ENCODE results near the gene FCGR3B.
"Not testable (repeated sequence)": the region's sequence is repeated elsewhere in the genome, so short reads cannot be mapped to it uniquely, and the experiment has no call there.

FCGR3B gene

DNA sequence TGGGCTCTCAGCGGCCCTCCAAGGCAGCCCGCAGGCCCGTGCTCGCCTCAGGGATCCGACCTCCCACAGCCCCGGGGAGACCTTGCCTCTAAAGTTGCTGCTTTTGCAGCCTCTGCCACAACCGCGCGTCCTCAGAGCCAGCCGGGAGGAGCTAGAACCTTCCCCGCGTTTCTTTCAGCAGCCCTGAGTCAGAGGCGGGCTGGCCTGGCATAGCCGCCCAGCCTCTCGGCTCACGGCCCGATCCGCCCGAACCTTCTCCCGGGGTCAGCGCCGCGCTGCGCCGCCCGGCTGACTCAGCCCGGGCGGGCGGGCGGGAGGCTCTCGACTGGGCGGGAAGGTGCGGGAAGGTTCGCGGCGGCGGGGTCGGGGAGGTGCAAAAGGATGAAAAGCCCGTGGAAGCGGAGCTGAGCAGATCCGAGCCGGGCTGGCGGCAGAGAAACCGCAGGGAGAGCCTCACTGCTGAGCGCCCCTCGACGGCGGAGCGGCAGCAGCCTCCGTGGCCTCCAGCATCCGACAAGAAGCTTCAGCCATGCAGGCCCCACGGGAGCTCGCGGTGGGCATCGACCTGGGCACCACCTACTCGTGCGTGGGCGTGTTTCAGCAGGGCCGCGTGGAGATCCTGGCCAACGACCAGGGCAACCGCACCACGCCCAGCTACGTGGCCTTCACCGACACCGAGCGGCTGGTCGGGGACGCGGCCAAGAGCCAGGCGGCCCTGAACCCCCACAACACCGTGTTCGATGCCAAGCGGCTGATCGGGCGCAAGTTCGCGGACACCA, 25.0 kb downstream of the FCGR3B start:
- not testable (repeated sequence) for DNase-seq (ENCODE audit: low read depth in 2 of 2)

DNA sequence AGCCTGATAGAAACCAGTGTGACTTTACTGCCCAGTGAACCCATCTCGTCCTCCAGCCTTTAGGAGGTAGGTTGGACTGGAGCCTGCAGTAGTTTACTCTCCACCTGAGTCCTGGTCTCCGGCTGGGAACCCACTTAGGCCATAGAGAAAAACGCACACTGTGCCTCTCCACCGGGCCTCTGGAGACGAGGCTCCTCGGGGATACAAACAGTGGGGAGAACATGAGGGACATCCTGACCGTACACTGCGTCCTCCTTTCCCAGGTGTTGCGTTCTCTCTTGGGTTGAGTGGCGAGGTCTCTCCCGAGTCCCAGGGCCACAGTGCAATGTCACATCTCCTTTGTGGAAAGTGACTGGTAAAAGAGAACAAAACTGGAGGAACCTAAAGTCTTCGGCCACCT, 26.0 kb downstream of the FCGR3B start:
- not testable (repeated sequence) for DNase-seq (ENCODE audit: low read depth in 2 of 2)

DNA sequence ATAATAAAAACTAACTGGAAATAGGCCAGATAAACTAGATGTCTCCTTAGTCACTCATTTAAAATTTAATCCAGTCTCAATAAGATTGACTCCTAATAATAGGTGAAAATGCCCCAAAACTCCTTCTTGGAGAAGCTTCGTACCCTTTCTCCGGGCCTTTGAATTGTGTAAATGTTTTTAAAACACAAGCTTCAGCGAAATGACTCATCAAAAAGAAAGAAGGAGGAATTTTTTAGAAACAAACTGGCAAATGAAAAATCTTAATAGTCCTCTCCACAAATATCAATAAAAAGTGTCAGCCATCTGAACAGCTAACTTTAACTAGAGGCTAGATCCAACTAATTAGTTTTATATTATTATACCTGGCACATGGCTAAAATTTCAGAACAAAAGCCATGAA, 33.9 kb downstream of the FCGR3B start:
- DNase-seq (ENCODE audit: low read depth in 2 of 2), result not testable (repeated sequence)

DNA sequence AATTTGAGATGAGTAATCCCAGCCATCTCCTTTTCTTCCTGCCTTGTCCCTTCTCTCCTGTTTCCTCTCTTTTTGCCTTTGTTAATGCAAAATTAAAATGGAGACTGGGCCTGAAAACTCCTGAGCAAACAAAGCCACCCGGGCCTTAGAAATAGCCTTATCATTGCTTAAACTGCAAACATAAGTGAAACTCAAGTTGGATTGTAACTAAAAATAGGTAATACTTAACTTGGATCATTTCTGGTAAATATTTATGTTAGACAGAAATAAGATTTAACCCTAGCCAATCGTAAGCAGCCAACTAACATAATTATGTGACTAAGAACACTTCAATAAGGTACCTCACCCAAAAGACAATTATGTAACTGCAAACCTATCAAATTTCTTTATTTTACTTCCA, 35.4 kb downstream of the FCGR3B start:
- DNase-seq (ENCODE audit: low read depth in 2 of 2), result not testable (repeated sequence)

DNA sequence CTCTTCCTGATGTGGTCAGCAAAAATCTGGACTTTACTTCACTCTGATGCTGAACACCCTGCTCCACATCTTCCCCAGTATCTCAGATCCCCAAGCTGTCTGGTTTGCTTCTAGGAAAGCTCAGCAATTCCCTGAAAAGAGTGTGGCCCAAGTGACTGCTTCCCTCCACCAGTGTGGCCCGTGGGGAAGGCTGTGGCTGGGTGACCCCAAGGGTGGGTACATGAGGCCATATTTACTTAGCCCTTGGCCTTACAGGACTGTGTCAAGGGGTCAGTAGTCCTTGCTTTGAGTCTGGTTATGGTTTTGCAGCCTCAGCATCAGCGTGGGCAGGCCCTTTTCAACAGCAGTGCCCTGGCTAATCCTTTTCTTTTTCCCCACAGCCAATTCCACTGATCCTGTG, 35.8 kb downstream of the FCGR3B start:
- DNase-seq (ENCODE audit: low read depth in 2 of 2), result not testable (repeated sequence)

DNA sequence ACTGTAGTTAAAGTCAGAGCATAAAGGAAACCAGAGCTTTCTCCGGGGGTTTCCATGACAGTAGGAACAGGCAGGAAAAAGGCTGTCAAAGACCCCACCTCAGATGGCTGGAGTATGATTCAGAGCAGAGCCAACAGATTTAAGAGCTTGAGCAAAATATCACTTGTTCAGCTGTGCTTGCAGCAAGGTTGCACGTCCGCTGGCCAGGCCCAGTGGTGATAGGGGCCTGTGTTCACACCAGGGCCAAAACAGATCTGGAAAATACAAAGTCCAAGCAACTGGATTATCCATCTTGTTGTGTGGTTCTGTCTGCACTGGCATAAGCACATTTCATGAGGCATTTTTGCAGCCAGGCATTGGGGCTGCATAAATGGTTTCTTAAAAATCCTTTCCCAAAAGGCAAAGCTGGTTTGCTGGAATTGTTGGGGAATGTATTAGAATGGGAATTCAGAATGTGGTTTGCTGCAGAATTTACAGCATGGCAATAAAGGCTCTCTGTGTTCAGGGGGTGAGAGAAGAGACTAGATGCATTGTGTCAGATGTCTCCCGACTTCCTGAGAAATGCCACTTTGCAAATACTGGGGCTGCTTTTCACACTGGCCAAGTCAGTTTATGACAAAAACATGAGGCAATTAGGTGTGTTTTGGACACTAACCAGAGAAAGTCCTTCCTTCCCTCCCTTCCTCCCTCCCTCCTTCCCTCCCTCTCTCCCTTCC, 36.5 kb downstream of the FCGR3B start:
- DNase-seq (ENCODE audit: low read depth in 2 of 2), result not testable (repeated sequence)

DNA sequence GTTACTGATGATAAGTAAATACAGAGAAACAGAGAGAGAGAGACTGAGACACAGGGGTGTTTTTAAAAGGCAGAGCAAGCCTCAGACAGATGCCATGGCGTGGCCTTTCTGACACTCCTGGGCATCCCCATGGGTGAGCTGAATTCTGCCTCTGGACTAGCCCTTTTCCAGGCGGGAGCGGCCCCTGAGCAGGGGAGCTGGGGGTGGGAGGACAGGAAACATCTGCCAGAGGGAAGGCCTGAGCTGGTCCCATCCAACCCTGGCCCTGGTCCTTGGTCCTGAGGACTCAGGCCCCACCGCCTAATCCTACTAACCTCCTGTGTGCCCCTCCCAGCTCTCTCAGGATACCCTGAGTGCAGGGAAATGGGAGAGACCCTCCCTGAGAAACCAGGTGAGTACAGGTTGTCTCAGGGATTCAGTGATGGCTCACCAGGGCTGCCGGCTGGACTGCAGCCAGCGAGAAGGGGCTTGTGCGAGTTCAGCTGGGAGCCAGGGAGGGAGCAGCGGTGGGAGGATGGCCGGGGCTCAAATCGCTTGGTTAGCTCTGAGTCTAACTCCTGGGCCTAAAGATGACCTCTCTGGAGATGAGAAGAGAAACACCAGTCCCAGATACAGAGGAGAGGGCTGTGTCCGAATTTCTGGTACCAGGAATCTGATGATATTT, 37.8 kb downstream of the FCGR3B start:
- not testable (repeated sequence) for DNase-seq (ENCODE audit: low read depth in 2 of 2)

DNA sequence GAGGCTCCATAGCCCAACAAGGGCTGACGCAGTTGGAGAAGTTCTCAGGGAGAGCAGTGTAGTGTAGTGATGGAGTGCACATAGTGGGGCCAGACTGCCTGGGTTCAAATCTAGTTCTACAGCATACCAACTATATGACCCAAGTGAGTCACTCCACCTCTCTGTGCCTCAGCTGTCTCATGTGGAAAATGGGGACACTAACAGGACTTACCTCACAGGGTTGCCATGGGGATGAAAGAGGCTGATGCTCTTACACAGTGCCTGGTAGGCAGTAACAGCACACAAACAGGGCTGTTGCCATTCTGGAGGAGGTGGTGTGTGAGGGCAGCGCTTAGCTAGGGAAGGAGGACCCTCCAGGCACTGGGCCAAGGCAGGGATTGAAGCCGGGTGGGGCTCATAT, 38.4 kb downstream of the FCGR3B start:
- DNase-seq (ENCODE audit: low read depth in 2 of 2), result not testable (repeated sequence)

DNA sequence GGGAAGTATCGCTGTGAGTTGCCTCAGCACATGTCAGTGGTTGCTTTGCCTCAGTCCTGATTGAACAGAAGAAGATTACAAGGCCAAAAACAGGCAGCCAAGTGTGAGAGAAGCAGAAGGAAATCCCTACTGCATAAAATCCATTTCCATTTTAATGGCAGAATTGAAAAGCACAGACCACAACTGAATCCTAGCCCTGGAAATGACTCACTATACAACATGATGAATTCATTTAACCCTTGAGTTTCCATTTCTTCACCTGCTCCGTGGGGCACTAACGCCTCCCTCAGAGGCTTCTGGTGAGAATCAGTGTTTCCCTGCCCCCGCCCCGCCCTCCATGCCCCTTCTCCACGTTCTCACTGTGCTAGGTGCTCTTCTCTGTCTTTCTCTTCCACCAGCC, 41.1 kb downstream of the FCGR3B start:
- not testable (repeated sequence) for DNase-seq (ENCODE audit: low read depth in 2 of 2)

DNA sequence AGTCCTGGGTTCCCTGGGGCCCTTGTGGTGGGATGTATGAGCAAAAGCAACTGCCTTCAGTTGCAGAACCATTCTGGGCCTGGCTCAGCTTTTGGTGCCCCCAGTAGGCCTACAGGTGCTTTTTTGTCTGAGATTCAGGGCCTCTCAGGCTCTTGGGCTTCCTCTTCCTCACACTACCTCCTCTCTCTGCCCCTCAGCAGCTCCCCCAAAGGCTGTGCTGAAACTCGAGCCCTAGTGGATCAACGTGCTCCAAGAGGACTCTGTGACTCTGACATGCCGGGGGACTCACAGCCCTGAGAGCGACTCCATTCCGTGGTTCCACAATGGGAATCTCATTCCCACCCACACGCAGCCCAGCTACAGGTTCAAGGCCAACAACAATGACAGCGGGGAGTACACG, 41.6 kb downstream of the FCGR3B start:
- DNase-seq (ENCODE audit: low read depth in 2 of 2), result not testable (repeated sequence)

DNA sequence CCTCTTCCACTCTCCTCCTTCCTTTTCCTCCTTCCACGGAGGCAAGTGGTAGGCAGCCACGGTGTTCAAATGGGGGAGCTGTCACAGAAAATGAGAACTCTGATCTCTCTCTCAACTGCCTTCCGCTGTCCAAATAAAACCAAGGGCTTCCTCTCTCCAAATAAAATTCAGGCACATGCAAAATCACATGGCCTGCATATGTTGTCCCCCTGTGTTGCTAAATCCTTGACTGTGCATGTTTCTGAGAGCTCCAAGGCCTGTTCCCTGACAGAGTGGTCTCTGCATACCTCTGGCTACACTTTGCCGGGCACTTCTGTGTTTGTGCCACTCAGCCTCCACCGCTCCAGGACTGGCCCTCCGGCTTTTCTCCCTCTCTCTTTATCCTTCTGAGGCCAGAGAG, 42.4 kb downstream of the FCGR3B start:
- DNase-seq (ENCODE audit: low read depth in 2 of 2), result not testable (repeated sequence)

DNA sequence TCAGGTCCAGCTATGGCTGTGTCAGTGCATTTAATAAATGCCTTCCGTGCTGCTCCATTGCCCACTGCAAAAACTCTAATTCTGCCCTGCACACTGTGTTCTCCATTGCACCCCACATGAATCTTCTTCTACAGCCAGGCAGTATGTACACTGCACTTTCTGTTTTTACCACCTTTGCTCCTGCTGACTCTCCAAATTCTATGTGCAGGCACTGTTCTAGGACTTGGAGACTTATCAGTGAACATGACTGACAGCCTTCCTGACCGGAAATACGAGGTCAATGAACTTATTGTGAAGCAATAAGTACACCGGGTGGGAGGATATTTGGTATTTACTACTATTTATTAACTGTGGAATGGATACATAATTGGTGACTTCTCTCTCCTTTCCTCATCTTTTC, 48.1 kb downstream of the FCGR3B start:
- DNase-seq (ENCODE audit: low read depth in 2 of 2), result not testable (repeated sequence)

DNA sequence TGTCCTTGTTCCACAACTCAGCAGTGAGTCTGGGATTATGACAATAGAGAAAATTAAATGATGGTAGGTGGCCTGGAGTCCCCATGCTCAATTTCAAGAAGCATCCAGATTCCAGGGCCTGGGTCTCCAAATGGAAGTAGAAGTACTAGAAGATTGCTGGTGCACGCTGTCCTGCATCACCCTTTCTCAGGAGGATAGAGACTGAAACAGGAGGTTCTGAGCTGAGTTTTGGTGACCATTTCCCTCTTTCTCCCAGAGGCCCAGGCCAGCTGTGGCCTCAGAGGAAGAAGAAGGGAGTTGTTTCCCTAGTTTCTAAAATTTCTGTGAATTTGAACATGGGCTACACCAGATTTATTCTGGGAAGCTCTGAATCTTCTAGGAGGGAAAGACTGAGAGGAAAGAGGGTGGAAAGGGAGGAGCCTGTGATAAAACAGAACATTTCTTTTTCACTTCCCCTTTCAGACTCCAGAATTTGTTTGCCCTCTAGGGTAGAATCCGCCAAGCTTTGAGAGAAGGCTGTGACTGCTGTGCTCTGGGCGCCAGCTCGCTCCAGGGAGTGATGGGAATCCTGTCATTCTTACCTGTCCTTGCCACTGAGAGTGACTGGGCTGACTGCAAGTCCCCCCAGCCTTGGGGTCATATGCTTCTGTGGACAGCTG, 50.0 kb downstream of the FCGR3B start:
- not testable (repeated sequence) for DNase-seq (ENCODE audit: low read depth in 2 of 2)

DNA sequence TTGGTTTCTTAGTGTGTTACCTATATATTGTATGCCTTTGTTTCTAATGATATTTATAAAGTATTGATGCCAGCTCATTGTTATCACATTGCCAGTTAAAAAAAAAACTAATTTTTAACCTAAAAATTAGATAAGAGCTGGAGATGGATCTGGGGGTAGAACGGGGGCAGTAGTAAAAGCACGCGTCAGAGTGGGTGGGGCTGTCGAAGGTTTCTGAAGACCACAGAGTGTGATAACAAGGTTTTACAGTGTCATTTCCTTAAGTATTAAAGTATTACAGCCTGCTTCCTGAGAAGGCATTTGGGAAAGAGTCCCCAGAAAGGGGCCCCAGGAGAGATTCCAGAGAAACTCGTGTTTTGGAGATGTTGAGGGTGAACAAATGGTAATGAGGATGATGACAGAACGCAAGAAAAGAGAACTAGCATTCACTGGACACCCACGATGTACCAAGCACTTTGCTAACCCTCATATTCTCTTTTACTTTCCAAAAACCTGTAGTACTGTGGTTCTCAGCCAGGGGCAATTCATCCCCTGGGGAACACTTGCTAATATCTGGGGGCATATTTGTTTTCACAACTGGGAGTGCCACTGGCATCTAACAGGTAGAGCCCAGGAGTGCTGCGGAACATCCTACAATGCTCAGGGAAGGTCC, 51.0 kb downstream of the FCGR3B start:
- not testable (repeated sequence) for DNase-seq (ENCODE audit: low read depth in 2 of 2)

DNA sequence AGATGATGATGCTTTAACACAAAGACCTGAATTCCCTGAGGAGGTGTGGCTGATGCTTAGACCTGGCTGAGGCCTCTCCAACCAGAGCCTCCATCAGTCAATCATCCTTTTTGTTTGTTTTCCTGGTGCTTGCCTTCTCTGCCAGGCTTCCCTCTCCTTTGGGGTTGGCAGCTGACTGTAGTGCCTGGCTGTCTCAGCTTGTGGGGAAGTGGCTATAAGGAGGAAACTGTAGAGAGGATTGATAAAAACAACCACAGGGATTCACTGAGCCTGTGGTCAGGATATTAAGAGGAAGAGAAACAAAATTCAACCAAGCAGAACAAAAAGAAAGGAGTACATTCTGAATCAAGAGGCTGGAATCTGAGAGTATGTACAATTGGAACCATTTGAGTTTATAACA, 54.3 kb downstream of the FCGR3B start:
- DNase-seq (ENCODE audit: low read depth in 2 of 2), result not testable (repeated sequence)
